Panc1 (cell line): ENCODE measurements around the gene CYP2C18. TPM values are rescaled to one million over a fixed set of nuclear protein-coding genes. Genes with fewer than 3 reads are reported as not detected.
"Not testable (repeated sequence)": the region's sequence is repeated elsewhere in the genome, so short reads cannot be mapped to it uniquely, and the experiment has no call there.

Experiments used
- ATAC-seq: fragments of 200-7000 bp; cut with Tn5 transposase; 2 replicates; pipeline ENCODE4 v1.9.1; 2020; ENCODE audit warnings: mild to moderate bottlenecking, moderate library complexity
- BruUV-seq: library from RNA; stranded (reverse); fragments of 400-500 nt; replicated peaks from 2 replicates; lab custom pipeline; 2021; lab: Mats Ljungman, UMichigan
- CTCF ChIA-PET: fragments of 300-600 bp; sonication (Branson Sonifier 250); formaldehyde crosslinking; loops from one replicate; lab custom pipeline; 2022; ENCODE audit warnings: antibody characterized with exemption; lab: Charles Lee
- POLR2A ChIA-PET: fragments of 300-600 bp; sonication (Branson Sonifier 250); formaldehyde crosslinking; loops from one replicate; lab custom pipeline; 2022; ENCODE audit warnings: antibody characterized with exemption; lab: Charles Lee
- DNase-seq: peaks from one replicate; pipeline ENCODE4 v3.0.0-alpha.2; 2010; ENCODE audit warnings: low read depth, low spot score
- H3K27ac ChIP-seq: 2 replicates; pipeline ENCODE4 v1.5.1; 2011; ENCODE audit warnings: mild to moderate bottlenecking, low read length, inconsistent platforms
- H3K27me3 ChIP-seq: fragments of 200-500 bp; sonication (Bioruptor generic); 2 replicates; pipeline ENCODE4 v1.6.0; 2014; ENCODE audit warnings: low read length, inconsistent platforms; ENCODE audit not compliant: control insufficient read depth, insufficient read depth
- H3K36me3 ChIP-seq: fragments of 200-500 bp; sonication (Bioruptor generic); 2 replicates; pipeline ENCODE4 v1.5.1; 2014; ENCODE audit warnings: inconsistent platforms, mild to moderate bottlenecking, low read length, moderate library complexity; ENCODE audit not compliant: control insufficient read depth, insufficient read depth
- H3K4me1 ChIP-seq: 2 replicates; pipeline ENCODE4 v1.5.1; 2011; ENCODE audit warnings: inconsistent platforms, mild to moderate bottlenecking, low read length, moderate library complexity; ENCODE audit not compliant: control insufficient read depth, insufficient read depth
- H3K4me3 ChIP-seq, 2 experiments: 2 replicates each; pipeline ENCODE4 v1.5.1; 2011 to 2012; ENCODE audit warnings: low read depth in 2 of 2, low read length in 2 of 2, mild to moderate bottlenecking in 2 of 2, inconsistent platforms in 1 of 2, moderate library complexity in 1 of 2
- H3K9me3 ChIP-seq: fragments of 200-500 bp; sonication (Bioruptor generic); 2 replicates; pipeline ENCODE4 v1.5.1; 2014; ENCODE audit warnings: low read depth, mild to moderate bottlenecking, inconsistent platforms, low read length, moderate library complexity; ENCODE audit not compliant: control insufficient read depth, insufficient read depth
- CTCF ChIP-seq: fragments of 450-650 bp; IDR thresholded peaks from 2 replicates; pipeline ENCODE4 v1.5.1; 2017; ENCODE audit warnings: mild to moderate bottlenecking
- POLR2AphosphoS5 ChIP-seq: IDR thresholded peaks from 2 replicates; pipeline ENCODE4 v1.6.1; 2012; ENCODE audit warnings: mild to moderate bottlenecking, low read depth, low read length, moderate library complexity
- REST ChIP-seq, 2 experiments: IDR thresholded peaks; 2 replicates each; pipeline ENCODE4 v1.6.1; 2011 to 2012; ENCODE audit warnings: low read depth in 2 of 2, control low read depth in 1 of 2, low read length in 1 of 2, mild to moderate bottlenecking in 1 of 2, moderate library complexity in 1 of 2; ENCODE audit not compliant: insufficient read depth in 1 of 2
- SIN3A ChIP-seq: IDR thresholded peaks from 2 replicates; pipeline ENCODE4 v1.6.1; 2012; ENCODE audit warnings: low read depth, mild to moderate bottlenecking, low read length, moderate library complexity, borderline replicate concordance; ENCODE audit not compliant: insufficient read depth
- TCF7L2 ChIP-seq: IDR thresholded peaks from 2 replicates; pipeline ENCODE4 v1.6.1; 2011; ENCODE audit warnings: mild to moderate bottlenecking, low read depth, low read length, inconsistent platforms
- in situ Hi-C: cut with HindIII; loops from 2 replicates; pipeline ENCODE4 v1.10.0; 2016; ENCODE audit warnings: low sequenced_read_pairs, low pct_unique_long_range_greater_than_20kb
- intact Hi-C: fragments of 100-400 bp; cut with micrococcal nuclease; formaldehyde crosslinking; loops from one replicate; pipeline ENCODE4 v1.10.0; 2022; ENCODE audit not compliant: unreplicated experiment
- total RNA-seq: library from RNA; stranded (reverse); gene quantifications from one replicate; pipeline ENCODE4 v1.2.1, GENCODE V29; 2021; ENCODE audit not compliant: unreplicated experiment

Gene CYP2C18
- total RNA-seq, 1 experiment from 2014 or later, result not detected

- H3K27ac ChIP-seq, result no peak overlapping the region
- no peaks in the 10 kb centered on the region for H3K4me1 ChIP-seq
- no peak for ATAC-seq
- intact Hi-C loops, result no loop called here
- no peak overlapping the region for H3K4me3 ChIP-seq
- in situ Hi-C loops, result no loop called here
- ChIA-PET POLR2A (no interaction called here), CTCF (no interaction called here)
- no peaks in the 10 kb centered on the region for H3K27me3 ChIP-seq
- no peaks in the 10 kb centered on the region for H3K9me3 ChIP-seq
- BruUV-seq, result no TSS peak
- H3K36me3 ChIP-seq, result no peaks in the 10 kb centered on the region
- TF ChIP-seq POLR2AphosphoS5, result no peak
- TF ChIP-seq TCF7L2, result no peak
- TF ChIP-seq CTCF, result no peak
- no peak for TF ChIP-seq SIN3A
- TF ChIP-seq REST (IDR thresholded peaks at IDR 0.05; ENCODE audit: insufficient read depth in 1 of 2, low read depth in 2 of 2, low read length in 1 of 2), result no peak
- DNase-seq, result no peak
Measured at GRCh38 chr10:94645285-94645684, 38.2 kb upstream of the CYP2C18 start.

- H3K4me1 ChIP-seq, H3K9me3 ChIP-seq, CTCF ChIA-PET, in situ Hi-C loops, ATAC-seq, intact Hi-C loops, H3K27ac ChIP-seq, DNase-seq, BruUV-seq, H3K4me3 ChIP-seq, POLR2A ChIA-PET, H3K27me3 ChIP-seq, H3K36me3 ChIP-seq: not testable (repeated sequence)
Measured at GRCh38 chr10:94655201-94655600, 28.3 kb upstream of the CYP2C18 start.

GRCh38 chr10:94663061-94663460 lies 20.5 kb upstream of the CYP2C18 start:
- H3K9me3 ChIP-seq, CTCF ChIA-PET, H3K27ac ChIP-seq, H3K27me3 ChIP-seq, H3K4me3 ChIP-seq, BruUV-seq, H3K4me1 ChIP-seq, intact Hi-C loops, H3K36me3 ChIP-seq, POLR2A ChIA-PET, DNase-seq, ATAC-seq, in situ Hi-C loops: not testable (repeated sequence)
